Astrocyte (in vitro differentiated cells and primary cell): Measurements from ENCODE around the gene KRT84.

Experiments
- CTCF ChIP-seq: IDR thresholded peaks from 2 replicates; pipeline ENCODE4 v1.5.1; 2011; ENCODE audit warnings: low read depth, mild to moderate bottlenecking, inconsistent platforms, low read length, moderate library complexity; ENCODE audit not compliant: insufficient read depth
- EZH2 ChIP-seq: IDR thresholded peaks from 2 replicates; pipeline ENCODE4 v1.6.1; 2012; ENCODE audit warnings: mild to moderate bottlenecking, low read length, inconsistent platforms; ENCODE audit not compliant: insufficient read depth

- TF ChIP-seq CTCF (no peak), EZH2 (no peak)
Measured at GRCh38 chr12:52361553-52361952, 23.9 kb downstream of the KRT84 start.
